ENCODE measurements around the gene NCOA3.

NCOA3 gene

GRCh38 chr20:47465335-47466090, 36.2 kb upstream of the NCOA3 start:
- no peaks in the 10 kb centered on the region for H3K4me1 ChIP-seq (ENCODE audit: low read depth, poor library complexity, severe bottlenecking)
- H3K4me2 ChIP-seq: no peak overlapping the region
- TF ChIP-seq CTCF (conservative IDR thresholded peaks at IDR 0.05; ENCODE audit: low read depth, low read length): no peak
- H4K20me1 ChIP-seq (ENCODE audit: insufficient read depth): no peaks in the 10 kb centered on the region
- no peaks in the 10 kb centered on the region for H3K27me3 ChIP-seq (ENCODE audit: insufficient read depth, low read depth)
- H2AFZ ChIP-seq (ENCODE audit: low read depth): no peak overlapping the region
- no peaks in the 10 kb centered on the region for H3K36me3 ChIP-seq (ENCODE audit: insufficient read depth)
- no peaks in the 10 kb centered on the region for H3K79me2 ChIP-seq (ENCODE audit: insufficient read depth, low read depth)
- H3K4me3 ChIP-seq (IDR thresholded peaks at IDR 0.05; ENCODE audit: insufficient read depth, low read depth, low read length): no peak overlapping the region
- H3K27ac ChIP-seq: no peak overlapping the region
- H3K9ac ChIP-seq: no peak overlapping the region

GRCh38 chr20:47466213-47466612, 35.5 kb upstream of the NCOA3 start:
- TF ChIP-seq CTCF (conservative IDR thresholded peaks at IDR 0.05; ENCODE audit: low read depth, low read length): no peak
- no peak overlapping the region for H3K27ac ChIP-seq
- H2AFZ ChIP-seq (ENCODE audit: low read depth): no peak overlapping the region
- no peaks in the 10 kb centered on the region for H3K4me1 ChIP-seq (ENCODE audit: low read depth, poor library complexity, severe bottlenecking)
- no peaks in the 10 kb centered on the region for H3K27me3 ChIP-seq (ENCODE audit: insufficient read depth, low read depth)
- H3K4me3 ChIP-seq (IDR thresholded peaks at IDR 0.05; ENCODE audit: insufficient read depth, low read depth, low read length): no peak overlapping the region
- H3K36me3 ChIP-seq (ENCODE audit: insufficient read depth): no peaks in the 10 kb centered on the region
- no peak overlapping the region for H3K4me2 ChIP-seq
- H3K9ac ChIP-seq: no peak overlapping the region
- no peaks in the 10 kb centered on the region for H4K20me1 ChIP-seq (ENCODE audit: insufficient read depth)
- H3K79me2 ChIP-seq (ENCODE audit: insufficient read depth, low read depth): no peaks in the 10 kb centered on the region

GRCh38 chr20:47466704-47467459, 34.8 kb upstream of the NCOA3 start:
- no peak overlapping the region for H3K9ac ChIP-seq
- H3K4me2 ChIP-seq: no peak overlapping the region
- H3K4me3 ChIP-seq (IDR thresholded peaks at IDR 0.05; ENCODE audit: insufficient read depth, low read depth, low read length): no peak overlapping the region
- H3K79me2 ChIP-seq (ENCODE audit: insufficient read depth, low read depth): no peaks in the 10 kb centered on the region
- no peaks in the 10 kb centered on the region for H4K20me1 ChIP-seq (ENCODE audit: insufficient read depth)
- H2AFZ ChIP-seq (ENCODE audit: low read depth): no peak overlapping the region
- no peak overlapping the region for H3K27ac ChIP-seq
- H3K4me1 ChIP-seq (ENCODE audit: low read depth, poor library complexity, severe bottlenecking): no peaks in the 10 kb centered on the region
- TF ChIP-seq CTCF (conservative IDR thresholded peaks at IDR 0.05; ENCODE audit: low read depth, low read length): no peak
- no peaks in the 10 kb centered on the region for H3K27me3 ChIP-seq (ENCODE audit: insufficient read depth, low read depth)
- H3K36me3 ChIP-seq (ENCODE audit: insufficient read depth): no peaks in the 10 kb centered on the region

GRCh38 chr20:47468290-47469050, 33.2 kb upstream of the NCOA3 start:
- H3K4me3 ChIP-seq (IDR thresholded peaks at IDR 0.05; ENCODE audit: insufficient read depth, low read depth, low read length): no peak overlapping the region
- no peaks in the 10 kb centered on the region for H3K36me3 ChIP-seq (ENCODE audit: insufficient read depth)
- no peak overlapping the region for H3K9ac ChIP-seq
- no peaks in the 10 kb centered on the region for H3K79me2 ChIP-seq (ENCODE audit: insufficient read depth, low read depth)
- H3K27ac ChIP-seq: no peak overlapping the region
- no peak overlapping the region for H2AFZ ChIP-seq (ENCODE audit: low read depth)
- no peak overlapping the region for H3K4me2 ChIP-seq
- H3K27me3 ChIP-seq (ENCODE audit: insufficient read depth, low read depth): no peaks in the 10 kb centered on the region
- H3K4me1 ChIP-seq (ENCODE audit: low read depth, poor library complexity, severe bottlenecking): peaks cover 10% of the 10 kb centered on the region
- TF ChIP-seq CTCF (conservative IDR thresholded peaks at IDR 0.05; ENCODE audit: low read depth, low read length): no peak
- H4K20me1 ChIP-seq (ENCODE audit: insufficient read depth): no peaks in the 10 kb centered on the region
